K562 (cell line): ENCODE measurements around the gene FIBIN.

ENCODE experiments used
- C11orf30 ChIP-seq: fragments of 450-650 bp; IDR thresholded peaks from 2 replicates; pipeline ENCODE4 v1.6.1; 2016; ENCODE audit warnings: low read depth, mild to moderate bottlenecking
- CC2D1A ChIP-seq: fragments of 450-650 bp; IDR thresholded peaks from 2 replicates; pipeline ENCODE4 v1.6.1; 2017; ENCODE audit warnings: mild to moderate bottlenecking
- CTCF ChIP-seq, 3 experiments: IDR thresholded peaks in 2 of 3; conservative IDR thresholded peaks in 1 of 3; 2 replicates each; pipeline ENCODE4 v1.5.1; 2011 to 2012; ENCODE audit warnings: low read length in 3 of 3, mild to moderate bottlenecking in 3 of 3, control low read depth in 2 of 3, improper control_type of control experiment in 1 of 3, inconsistent platforms in 1 of 3, low read depth in 1 of 3, mixed read lengths in 1 of 3, moderate library complexity in 1 of 3; ENCODE audit not compliant: insufficient read depth in 2 of 3
- ETV1 ChIP-seq: fragments of 450-650 bp; conservative IDR thresholded peaks from 2 replicates; pipeline ENCODE4 v1.6.1; 2016; ENCODE audit warnings: missing genetic modification characterization, control low read depth, low read depth, missing compliant biosample characterization
- GTF2B ChIP-seq: IDR thresholded peaks from 2 replicates; pipeline ENCODE4 v1.6.1; 2011; ENCODE audit not compliant: insufficient read length; ENCODE audit errors: extremely low read depth
- HNRNPH1 ChIP-seq: fragments of 200-400 bp; formaldehyde crosslinking; optimal IDR thresholded peaks from 2 replicates; pipeline ENCODE3; 2017; ENCODE audit warnings: low read depth, mild to moderate bottlenecking, low read length, moderate library complexity
- MAFG ChIP-seq: fragments of 450-650 bp; conservative IDR thresholded peaks from 2 replicates; pipeline ENCODE4 v1.6.1; 2016; ENCODE audit warnings: missing genetic modification characterization, missing compliant biosample characterization
- POLR2AphosphoS2 ChIP-seq: IDR thresholded peaks from 2 replicates; pipeline ENCODE4 v1.6.1; 2012; ENCODE audit warnings: low read length, improper control_type of control experiment
- PREB ChIP-seq: sonication (generic); formaldehyde crosslinking; IDR thresholded peaks from 2 replicates; pipeline ENCODE4 v1.8.1; 2023; ENCODE audit warnings: mild to moderate bottlenecking, missing genetic modification reagents
- REST ChIP-seq, 2 experiments: fragments of 450-650 bp; formaldehyde crosslinking in 1 of 2; IDR thresholded peaks; 2 replicates each; pipeline versions ENCODE4 v1.4.0 to v1.6.1; 2014 to 2020; ENCODE audit warnings: mild to moderate bottlenecking in 2 of 2, borderline replicate concordance in 1 of 2, low read depth in 1 of 2
- SIN3B ChIP-seq: fragments of 450-650 bp; IDR thresholded peaks from 2 replicates; pipeline ENCODE4 v1.6.1; 2017; ENCODE audit warnings: low read depth, mild to moderate bottlenecking, moderate library complexity
- TFAM ChIP-seq: fragments of 250-450 bp; sonication (Bioruptor Pico); conservative IDR thresholded peaks from 2 replicates; pipeline ENCODE4 v1.5.0; 2021; ENCODE audit warnings: mild to moderate bottlenecking, moderate library complexity
- ZNF253 ChIP-seq: fragments of 250-450 bp; sonication (Bioruptor Pico); conservative IDR thresholded peaks from 2 replicates; pipeline ENCODE4 v1.6.1; 2021; ENCODE audit warnings: mild to moderate bottlenecking
- ZNF609 ChIP-seq: sonication (generic); formaldehyde crosslinking; IDR thresholded peaks from 2 replicates; pipeline ENCODE4 v1.8.1; 2023; ENCODE audit warnings: missing genetic modification reagents, mild to moderate bottlenecking, borderline replicate concordance

- TF ChIP-seq SIN3B (no peak), POLR2AphosphoS2 (no peak), GTF2B (no peak), CTCF (IDR thresholded peaks at IDR 0.05 in 2 of 3, conservative IDR thresholded peaks at IDR 0.05 in 1 of 3; ENCODE audit: insufficient read depth in 2 of 3, low read depth in 1 of 3, low read length in 3 of 3) (no peak), TFAM (CRISPR knock-in tag) (no peak), CC2D1A (no peak), ETV1 (tag) (no peak), HNRNPH1 (no peak), C11orf30 (no peak), MAFG (tag) (no peak), REST (IDR thresholded peaks at IDR 0.05; ENCODE audit: borderline replicate concordance) (no peak), REST (CRISPR knock-in tag; IDR thresholded peaks at IDR 0.05; ENCODE audit: low read depth) (no peak), PREB (CRISPR knock-in tag) (no peak), ZNF609 (CRISPR knock-in tag) (no peak), ZNF253 (CRISPR knock-in tag) (no peak)
These were observed 6.2 kb upstream of the FIBIN start for GRCh38 chr11:26987731-26988130.
